Breast epithelium (tissue), 4 donors: Measurements from ENCODE around the gene KCNE1. TPM values are rescaled to one million over a fixed set of nuclear protein-coding genes. Genes with fewer than 3 reads are reported as not detected.

Source experiments
- DNase-seq, 2 donors: peaks; one replicate each; pipeline ENCODE4 v3.0.0-alpha.2; 2019; ENCODE audit warnings: low spot score in 2 of 2
- H3K27ac ChIP-seq, 2 donors: fragments of 200-600 bp; sonication (generic) in 1 of 2; one replicate each; pipeline ENCODE4 v1.5.1; 2016 to 2019; ENCODE audit warnings: mild to moderate bottlenecking in 1 of 2
- H3K27me3 ChIP-seq, 2 donors: fragments of 200-600 bp; sonication (generic) in 1 of 2; one replicate each; pipeline versions ENCODE4 v1.5.1 to v1.6.0; 2017 to 2019; ENCODE audit warnings: control low read depth in 1 of 2, mild to moderate bottlenecking in 1 of 2
- H3K36me3 ChIP-seq: fragments of 200-600 bp; one replicate; pipeline ENCODE4 v1.5.1; 2019
- H3K4me1 ChIP-seq, 2 donors: fragments of 200-600 bp; sonication (generic); one replicate each; pipeline ENCODE4 v1.5.1; 2016 to 2019; ENCODE audit warnings: control low read depth in 1 of 2
- H3K4me3 ChIP-seq, 3 donors: fragments of 200-600 bp; sonication (generic); 1 replicate in 2 of 3; 2 replicates in 1 of 3; pipeline ENCODE4 v1.5.1; 2016 to 2019; ENCODE audit warnings: mild to moderate bottlenecking in 3 of 3, moderate library complexity in 2 of 3
- H3K9me3 ChIP-seq, 2 donors: fragments of 200-600 bp; sonication (generic) in 1 of 2; one replicate each; pipeline ENCODE4 v1.5.1; 2016 to 2019; ENCODE audit warnings: control low read depth in 1 of 2
- POLR2A ChIP-seq: fragments of 450-650 bp; IDR thresholded peaks from one replicate; pipeline ENCODE4 v1.6.1; 2016; ENCODE audit warnings: antibody characterized with exemption, mild to moderate bottlenecking, moderate library complexity
- POLR2AphosphoS5 ChIP-seq, 3 donors: sonication (generic); formaldehyde crosslinking; IDR thresholded peaks; one replicate each; pipeline ENCODE4 v1.6.1; 2017; ENCODE audit warnings: antibody characterized with exemption in 3 of 3
- intact Hi-C: fragments of 100-400 bp; cut with DNase I; formaldehyde crosslinking; loops from one replicate; pipeline ENCODE4 v1.15.1; 2023; ENCODE audit warnings: low total_unique reads
- total RNA-seq, 3 donors: library from RNA; depleted of rRNA; stranded (reverse); fragments of >200 nt; gene quantifications; one replicate each; pipeline ENCODE4 v1.1.0, GENCODE V29; 2016
- TF ChIP-seq, protein P1 (sequence below), 3 donors: fragments of 450-650 bp; IDR thresholded peaks; one replicate each; pipeline ENCODE4 v1.5.1; 2016 to 2017; ENCODE audit warnings: antibody characterized with exemption in 3 of 3, mild to moderate bottlenecking in 3 of 3, moderate library complexity in 3 of 3

Gene KCNE1
- total RNA-seq, 3 donors from 2014 or later: 1.6 to 6.7 (median 2.2) TPM

DNA sequence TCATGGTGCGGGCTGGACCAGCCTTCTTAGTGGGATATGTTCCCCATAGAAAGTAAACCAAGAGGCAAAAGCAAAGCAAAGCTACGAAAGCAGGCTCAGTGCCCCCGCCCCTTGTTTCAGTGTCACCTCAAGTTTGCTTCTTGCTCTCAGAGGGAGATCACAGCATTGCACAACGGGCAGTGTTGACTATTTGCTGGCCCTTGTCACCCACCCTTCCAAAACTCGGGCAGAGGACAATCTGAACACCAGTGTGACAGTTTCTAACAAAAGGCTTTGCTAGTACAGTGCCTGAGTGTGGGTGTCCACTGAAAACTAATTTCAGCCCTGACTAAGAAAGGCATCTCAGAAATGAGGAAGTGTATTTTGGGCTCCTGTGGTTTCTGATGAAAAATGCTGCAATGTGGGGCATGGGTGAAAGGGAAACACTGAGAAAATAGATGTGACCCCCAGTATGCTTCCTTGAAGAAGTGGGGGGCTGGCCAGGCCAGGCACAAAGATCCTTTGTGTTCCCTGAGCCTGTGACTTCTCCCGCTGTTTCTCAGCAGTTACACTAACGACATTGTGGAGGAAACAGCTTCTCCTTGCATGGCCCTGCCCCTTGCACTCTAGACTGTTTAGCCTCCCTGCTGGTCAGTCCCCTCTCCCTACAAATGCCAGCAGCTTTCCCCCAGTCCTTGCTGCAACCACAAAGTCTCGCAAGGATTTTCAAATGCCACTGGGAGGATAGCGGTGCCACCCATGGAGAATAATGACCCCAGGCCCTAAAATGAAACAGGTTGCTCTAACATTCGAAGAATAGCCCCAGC, 33.3 kb upstream of the KCNE1 start:
- DNase-seq: peak in 1 of 2 donors; percentile 57
- Histone ChIP-seq H3K36me3 (no peaks in the 10 kb centered on the region), H3K4me3 (peak overlapping the region in 1 of 3 donors; percentile 4), H3K4me1 (peaks cover 0 to 16% of the 10 kb centered on the region in 2 donors), H3K27me3 (no peaks in the 10 kb centered on the region), H3K9me3 (no peaks in the 10 kb centered on the region), H3K27ac (peak overlapping the region; percentile 84 to 86)
- intact Hi-C loops: no loop called here
- TF ChIP-seq POLR2A (no peak), POLR2AphosphoS5 (IDR thresholded peaks at IDR 0.05) (peak in 2 of 3 donors; percentile 19 to 57)
- TF ChIP-seq, protein P1, sequence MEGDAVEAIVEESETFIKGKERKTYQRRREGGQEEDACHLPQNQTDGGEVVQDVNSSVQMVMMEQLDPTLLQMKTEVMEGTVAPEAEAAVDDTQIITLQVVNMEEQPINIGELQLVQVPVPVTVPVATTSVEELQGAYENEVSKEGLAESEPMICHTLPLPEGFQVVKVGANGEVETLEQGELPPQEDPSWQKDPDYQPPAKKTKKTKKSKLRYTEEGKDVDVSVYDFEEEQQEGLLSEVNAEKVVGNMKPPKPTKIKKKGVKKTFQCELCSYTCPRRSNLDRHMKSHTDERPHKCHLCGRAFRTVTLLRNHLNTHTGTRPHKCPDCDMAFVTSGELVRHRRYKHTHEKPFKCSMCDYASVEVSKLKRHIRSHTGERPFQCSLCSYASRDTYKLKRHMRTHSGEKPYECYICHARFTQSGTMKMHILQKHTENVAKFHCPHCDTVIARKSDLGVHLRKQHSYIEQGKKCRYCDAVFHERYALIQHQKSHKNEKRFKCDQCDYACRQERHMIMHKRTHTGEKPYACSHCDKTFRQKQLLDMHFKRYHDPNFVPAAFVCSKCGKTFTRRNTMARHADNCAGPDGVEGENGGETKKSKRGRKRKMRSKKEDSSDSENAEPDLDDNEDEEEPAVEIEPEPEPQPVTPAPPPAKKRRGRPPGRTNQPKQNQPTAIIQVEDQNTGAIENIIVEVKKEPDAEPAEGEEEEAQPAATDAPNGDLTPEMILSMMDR (IDR thresholded peaks at IDR 0.05): no peak

DNA sequence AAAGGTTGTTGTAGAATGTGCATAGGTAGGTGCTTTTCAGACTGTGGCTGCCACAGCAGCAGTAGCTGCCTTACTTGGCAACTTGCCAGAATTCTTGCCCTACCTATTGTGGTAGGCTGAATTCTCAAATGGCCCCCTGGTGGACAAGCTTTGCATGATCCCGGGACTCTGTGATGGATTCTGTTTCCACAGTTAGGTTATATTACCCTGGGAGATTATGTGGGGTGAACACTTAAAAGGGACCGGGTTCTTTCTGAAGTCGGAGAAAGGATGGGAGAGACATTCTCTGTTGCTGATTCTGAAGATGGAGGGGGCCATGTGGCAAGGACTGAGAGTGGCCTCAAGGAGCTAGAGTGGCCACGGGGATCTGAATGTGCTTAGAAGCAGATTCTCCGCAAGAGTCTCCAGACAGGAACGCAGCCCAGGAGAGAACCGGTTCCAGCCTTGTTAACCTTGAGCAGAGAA, 32.1 kb upstream of the KCNE1 start:
- Histone ChIP-seq H3K36me3 (no peaks in the 10 kb centered on the region), H3K4me3 (no peak overlapping the region), H3K27ac (peak overlapping the region; percentile 84 to 86), H3K9me3 (no peaks in the 10 kb centered on the region), H3K27me3 (no peaks in the 10 kb centered on the region), H3K4me1 (peaks cover 0 to 16% of the 10 kb centered on the region in 2 donors)
- TF ChIP-seq POLR2AphosphoS5 (IDR thresholded peaks at IDR 0.05) (peak in 2 of 3 donors; percentile 53 to 56), POLR2A (no peak)
- TF ChIP-seq, protein P1 (IDR thresholded peaks at IDR 0.05): peak; percentile 62 to 75 (median 70)
- DNase-seq: peak; percentile 67 to 76
- intact Hi-C loops: no loop called here

DNA sequence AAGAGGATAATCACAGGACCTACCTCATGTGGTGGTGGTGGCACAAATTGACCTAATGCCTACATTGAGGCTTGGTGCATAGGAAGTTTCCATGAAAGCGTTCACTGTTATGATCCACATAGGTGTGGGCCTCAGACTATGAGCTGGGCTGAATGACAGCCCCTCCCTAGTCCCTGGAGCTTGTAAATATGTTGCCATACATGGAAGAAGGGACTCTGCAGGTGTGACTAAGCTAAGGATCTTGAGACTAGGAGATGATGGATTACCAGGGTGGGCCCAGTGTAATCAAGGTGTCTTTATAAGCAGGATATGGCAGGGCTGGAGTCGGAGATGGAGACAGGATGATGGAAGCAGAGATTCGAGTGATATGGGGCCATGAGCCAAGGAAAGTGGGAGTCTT, 31.0 kb upstream of the KCNE1 start:
- no peaks in the 10 kb centered on the region for H3K9me3 ChIP-seq
- peaks cover 0 to 16% of the 10 kb centered on the region in 2 donors for H3K4me1 ChIP-seq
- intact Hi-C loops: no loop called here
- no peak overlapping the region for H3K27ac ChIP-seq
- no peaks in the 10 kb centered on the region for H3K36me3 ChIP-seq
- H3K4me3 ChIP-seq: no peak overlapping the region
- TF ChIP-seq POLR2AphosphoS5 (IDR thresholded peaks at IDR 0.05) (no peak), POLR2A (no peak)
- TF ChIP-seq, protein P1 (IDR thresholded peaks at IDR 0.05): no peak
- no peaks in the 10 kb centered on the region for H3K27me3 ChIP-seq
- DNase-seq: no peak

DNA sequence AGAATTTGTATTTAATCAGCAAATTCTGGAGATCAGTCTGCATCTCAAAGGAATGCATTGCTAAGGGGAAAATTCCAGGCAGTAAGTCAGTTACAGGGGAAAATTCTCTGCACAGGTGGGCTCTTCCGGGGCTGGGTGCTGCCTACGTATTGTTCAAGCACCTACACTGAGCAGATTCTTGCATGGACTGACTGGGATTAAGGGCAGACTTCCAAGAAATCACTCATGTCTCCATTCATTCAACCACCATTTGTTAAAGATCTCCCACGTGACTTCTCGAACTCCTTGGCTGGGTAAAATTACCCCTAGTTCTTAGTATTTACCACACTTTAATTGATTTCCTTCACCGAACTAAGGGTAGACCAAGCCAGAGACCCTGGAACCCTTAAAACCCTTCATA, 28.2 kb upstream of the KCNE1 start:
- no peaks in the 10 kb centered on the region for H3K27me3 ChIP-seq
- peaks cover 0 to 5% of the 10 kb centered on the region in 2 donors for H3K4me1 ChIP-seq
- DNase-seq: no peak
- no peaks in the 10 kb centered on the region for H3K9me3 ChIP-seq
- no peak overlapping the region for H3K4me3 ChIP-seq
- H3K36me3 ChIP-seq: no peaks in the 10 kb centered on the region
- TF ChIP-seq POLR2AphosphoS5 (IDR thresholded peaks at IDR 0.05): no peak
- TF ChIP-seq, protein P1 (IDR thresholded peaks at IDR 0.05): no peak
- no peak for TF ChIP-seq POLR2A
- no peak overlapping the region for H3K27ac ChIP-seq
- intact Hi-C loops: no loop called here

DNA sequence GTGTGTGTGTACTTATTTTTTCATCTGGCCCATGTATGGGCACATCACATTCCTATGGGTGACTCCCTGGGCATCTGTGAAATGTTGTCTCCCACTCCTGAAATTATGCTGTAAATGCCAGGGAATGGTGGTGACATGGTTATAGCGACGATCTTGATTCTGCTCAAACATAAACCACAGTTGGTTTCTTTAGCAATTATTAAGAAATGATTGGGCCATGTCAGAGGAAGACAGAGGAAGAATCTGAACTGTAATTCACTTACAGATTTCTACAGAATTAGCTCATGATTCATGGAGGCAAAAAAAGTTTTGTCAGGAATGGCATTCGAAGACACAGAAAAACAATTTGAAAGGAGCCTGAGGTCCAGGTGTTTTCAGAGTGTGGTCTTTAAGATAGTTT, 25.8 kb upstream of the KCNE1 start:
- no peaks in the 10 kb centered on the region for H3K4me1 ChIP-seq
- no peak overlapping the region for H3K27ac ChIP-seq
- no peaks in the 10 kb centered on the region for H3K9me3 ChIP-seq
- no peak overlapping the region for H3K4me3 ChIP-seq
- TF ChIP-seq, protein P1 (IDR thresholded peaks at IDR 0.05): no peak
- TF ChIP-seq POLR2AphosphoS5 (IDR thresholded peaks at IDR 0.05) (no peak), POLR2A (no peak)
- DNase-seq: no peak
- H3K27me3 ChIP-seq: no peaks in the 10 kb centered on the region
- intact Hi-C loops: no loop called here
- H3K36me3 ChIP-seq: no peaks in the 10 kb centered on the region
